Measurements from ENCODE around the gene USP32.

The USP32 gene

DNA sequence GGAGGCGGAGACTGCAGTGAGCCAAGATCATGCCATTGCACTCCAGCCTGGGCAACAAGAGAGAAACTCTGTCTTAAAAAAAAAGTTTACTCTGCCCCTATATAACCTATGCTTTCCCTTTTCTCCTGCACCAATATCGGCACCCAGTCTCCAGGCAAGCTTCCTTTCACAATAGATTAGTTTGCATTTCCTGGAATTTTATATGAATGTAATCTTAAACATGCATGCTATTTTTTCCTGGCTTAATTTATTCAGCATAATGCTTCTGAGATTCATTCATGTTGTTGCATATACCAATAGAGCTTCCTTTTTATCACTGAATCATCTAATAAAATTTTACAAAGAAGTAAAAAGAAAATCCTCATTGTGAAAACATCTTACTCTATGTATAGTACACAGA lies 59.4 kb downstream of the USP32 start:
- DNase-seq, result no peak

- no peak for DNase-seq
Observed at GRCh38 chr17:60330731-60331130, 61.2 kb downstream of the USP32 start.

DNA sequence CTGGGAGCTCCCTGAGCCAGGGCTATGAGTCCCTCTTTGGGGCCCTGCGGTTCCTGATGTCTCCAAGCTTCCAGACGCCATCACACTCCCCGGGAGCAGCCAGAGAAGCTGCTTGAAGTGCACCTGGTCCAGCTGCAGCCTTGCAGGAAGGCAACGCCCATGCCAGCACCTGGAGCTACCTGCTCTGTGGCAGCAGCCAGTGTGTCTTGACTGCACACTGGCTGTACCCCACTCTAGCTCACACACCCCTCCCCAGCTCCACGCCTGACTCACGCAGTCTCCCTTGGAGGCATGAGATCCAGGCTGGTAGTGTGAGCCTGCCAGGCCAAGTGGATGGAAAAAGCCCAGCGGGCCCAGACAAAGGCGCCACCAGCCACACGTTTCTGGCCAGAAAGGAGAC lies 63.3 kb downstream of the USP32 start:
- DNase-seq, result no peak

- DNase-seq, result no peak
Observed at GRCh38 chr17:60327901-60328273, 64.0 kb downstream of the USP32 start.

DNA sequence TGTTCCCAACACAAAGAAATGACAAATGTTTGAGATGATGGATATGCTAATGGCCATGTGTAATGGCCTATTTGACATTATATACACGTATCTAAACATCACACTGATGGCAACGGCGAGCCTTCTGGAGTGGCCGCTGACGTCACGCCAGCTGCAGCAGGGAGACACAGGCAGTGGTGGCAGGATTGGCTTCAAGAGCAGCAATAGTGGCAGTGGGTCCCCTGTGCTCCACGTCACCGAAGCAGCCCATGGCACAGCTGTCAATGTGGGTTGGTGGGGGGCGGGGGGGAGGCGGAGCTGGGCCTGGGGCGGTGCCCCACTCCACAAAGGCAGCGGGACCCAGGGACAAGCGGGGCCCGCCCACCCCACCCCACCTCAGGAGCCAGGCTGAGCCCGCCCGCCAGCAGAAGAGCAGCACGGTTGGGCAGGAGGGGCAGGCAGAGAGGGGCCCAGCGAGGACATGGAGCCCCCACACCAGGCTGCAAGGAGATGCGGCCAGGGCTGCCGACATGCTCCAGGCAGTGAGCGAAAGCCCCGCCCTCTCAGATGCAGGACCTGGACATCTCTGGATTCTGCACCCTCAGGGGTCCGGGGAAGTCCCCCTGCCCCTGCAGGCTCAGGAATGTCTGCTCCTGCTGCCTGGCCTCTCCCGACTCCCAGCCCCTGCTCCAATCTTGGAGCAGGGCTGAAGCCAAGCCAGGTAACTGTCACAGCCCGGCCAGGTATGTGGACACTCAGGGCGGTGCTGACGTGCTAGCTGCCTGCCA lies 64.6 kb downstream of the USP32 start:
- DNase-seq, result no peak

DNA sequence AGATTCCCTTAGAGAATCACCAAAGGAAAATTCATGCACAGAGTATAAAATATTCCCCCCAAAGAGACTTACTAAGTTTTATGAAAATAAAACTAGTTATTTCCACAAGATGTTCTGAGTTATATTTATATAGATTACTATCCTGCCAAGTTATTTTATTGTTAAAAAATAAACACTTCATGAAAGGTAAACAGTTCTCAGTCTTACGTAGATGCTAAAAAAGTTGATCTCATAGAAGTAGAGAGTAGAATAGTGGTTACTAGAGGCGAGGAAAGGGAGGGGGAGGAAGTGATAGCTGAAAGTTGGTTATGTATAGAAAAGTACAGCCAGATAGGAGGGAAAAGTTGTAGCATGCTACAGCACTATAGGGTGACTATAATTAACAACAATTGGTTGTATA lies 65.2 kb downstream of the USP32 start:
- DNase-seq, result no peak

DNA sequence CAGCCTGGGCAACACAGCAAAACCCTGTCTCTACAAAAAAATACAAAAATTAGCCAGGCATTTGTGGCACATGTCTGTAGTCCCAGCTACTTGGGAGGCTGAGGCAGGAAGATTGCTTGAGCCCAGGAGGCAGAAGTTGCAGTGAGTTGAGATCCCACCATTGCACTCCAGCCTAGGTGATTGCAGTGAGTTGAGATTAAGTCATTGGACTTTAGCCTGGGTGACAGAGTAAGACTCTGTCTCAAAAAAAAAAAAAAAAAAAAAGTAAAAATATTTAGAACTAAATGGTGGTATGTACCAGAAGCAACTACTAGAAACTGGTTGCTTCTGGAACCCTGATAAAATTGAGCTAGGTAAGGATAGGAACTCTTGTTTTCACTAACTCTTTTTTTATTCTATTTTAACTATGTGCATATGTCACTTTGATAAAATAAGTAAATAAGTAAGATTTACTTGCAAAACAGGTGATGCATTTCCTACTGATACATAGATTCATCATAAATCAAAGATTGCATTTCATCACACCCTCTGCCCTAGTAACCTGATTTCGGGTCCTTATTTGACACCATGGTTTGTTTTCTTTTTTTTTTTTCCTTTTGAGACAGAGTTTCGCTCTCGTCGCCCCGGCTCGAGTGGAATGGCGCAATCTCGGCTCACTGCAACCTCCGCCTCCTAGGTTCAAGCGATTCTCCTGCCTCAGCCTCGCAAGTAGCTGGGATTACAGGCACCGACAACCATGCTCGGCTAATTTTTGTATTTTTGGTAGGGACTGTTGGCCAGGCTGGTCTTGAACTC lies 66.0 kb downstream of the USP32 start:
- no peak for DNase-seq

GRCh38 chr17:60323754-60324153 lies 68.2 kb downstream of the USP32 start:
- no peak for DNase-seq

- no peak for DNase-seq
Observed at GRCh38 chr17:60322056-60322387, 69.9 kb downstream of the USP32 start.

DNA sequence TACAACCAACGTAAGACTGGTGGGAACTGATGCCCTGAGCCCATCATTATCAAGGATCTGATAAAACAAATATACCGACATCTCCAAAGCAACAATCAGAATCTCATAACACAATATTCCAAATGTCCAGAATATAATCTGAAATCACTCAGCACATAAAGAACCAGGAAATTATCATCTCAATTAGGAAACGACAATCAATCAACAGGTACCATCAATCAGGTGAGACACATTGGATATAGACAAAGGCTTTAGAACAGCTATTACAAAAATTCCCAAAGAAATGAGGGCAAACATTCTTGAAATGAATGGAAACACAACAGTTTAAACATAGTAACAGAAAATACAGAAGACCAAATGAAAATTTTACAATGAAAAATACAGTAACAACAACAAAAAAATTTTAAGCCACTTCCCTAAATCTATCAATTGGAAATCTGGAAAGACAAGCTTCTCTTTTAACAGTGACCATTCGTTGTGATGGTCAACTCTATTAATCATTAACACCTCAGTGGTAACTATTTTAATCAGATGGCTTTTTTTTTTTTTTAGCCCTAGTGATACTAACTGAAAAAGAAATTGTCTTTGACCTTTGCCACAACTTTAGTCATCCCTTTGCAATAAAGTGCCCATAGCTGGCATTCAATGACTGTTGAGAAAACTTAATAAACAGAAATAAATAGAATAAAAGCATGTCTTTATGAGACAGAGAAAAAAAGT lies 70.4 kb downstream of the USP32 start:
- DNase-seq, result peak in 1 of 4 experiments; percentile 4

GRCh38 chr17:60318830-60319229 lies 73.1 kb downstream of the USP32 start:
- DNase-seq, result no peak

- DNase-seq, result no peak
Observed at GRCh38 chr17:60318326-60318725, 73.6 kb downstream of the USP32 start.

GRCh38 chr17:60315650-60316049 lies 76.3 kb downstream of the USP32 start:
- peak in 1 of 4 experiments; percentile 16 for DNase-seq

DNA sequence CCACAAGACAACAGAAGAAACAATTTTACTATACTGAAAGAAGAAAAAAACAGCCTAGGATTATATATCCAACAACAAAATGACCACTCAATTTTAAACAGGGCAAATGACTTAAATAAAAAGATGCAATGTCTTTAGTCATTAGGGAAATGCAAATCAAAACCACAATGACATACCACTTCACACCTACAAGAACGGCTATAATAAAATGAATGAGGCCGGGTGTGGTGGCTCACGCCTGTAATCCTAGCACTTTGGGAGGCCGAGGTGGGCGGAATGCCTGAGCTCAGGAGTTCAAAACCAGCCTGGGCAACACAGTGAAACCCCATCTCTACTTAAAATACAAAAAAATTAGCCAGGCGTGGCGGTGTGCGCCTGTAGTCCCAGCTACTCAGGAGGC lies 77.0 kb downstream of the USP32 start:
- DNase-seq, result peak in 1 of 4 experiments; percentile 8

DNA sequence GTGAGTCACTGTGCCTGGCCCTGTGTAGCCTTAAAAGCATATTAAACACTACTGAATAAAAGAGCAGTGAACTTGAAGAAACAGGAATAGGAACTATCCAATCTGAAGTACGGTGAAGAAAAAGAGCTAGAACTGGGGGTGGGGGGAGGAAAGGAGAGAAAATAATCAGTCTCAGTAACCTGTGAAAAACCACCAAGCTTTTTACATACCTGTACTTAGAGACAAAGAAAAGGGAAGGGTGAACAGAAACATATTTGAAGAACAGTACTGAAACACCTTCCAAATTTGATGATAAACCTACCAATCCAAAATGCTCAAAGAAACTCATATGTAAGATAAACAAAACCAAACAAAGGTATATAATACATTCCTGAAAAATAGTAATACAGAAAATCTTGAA lies 77.5 kb downstream of the USP32 start:
- DNase-seq, result peak in 1 of 4 experiments; percentile 15

DNA sequence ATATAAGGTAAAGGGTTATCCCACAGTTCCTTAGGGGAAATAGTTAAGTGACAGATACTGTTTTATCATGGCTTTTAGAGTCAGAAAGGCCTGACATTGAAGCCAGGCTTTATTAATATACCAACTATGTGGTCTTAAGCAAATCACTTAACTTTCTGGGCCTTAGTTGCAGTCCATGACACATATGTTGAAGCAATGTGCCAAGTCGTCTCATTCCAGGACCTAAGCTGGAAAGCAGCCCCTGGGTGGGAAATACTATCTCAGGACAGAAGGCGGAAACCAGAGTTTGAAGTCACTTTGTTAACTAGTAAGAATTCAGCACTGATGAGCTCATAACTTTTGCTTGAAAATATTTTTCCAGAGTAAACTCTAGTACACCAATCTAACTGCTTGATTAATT lies 80.0 kb downstream of the USP32 start:
- DNase-seq, result no peak

DNA sequence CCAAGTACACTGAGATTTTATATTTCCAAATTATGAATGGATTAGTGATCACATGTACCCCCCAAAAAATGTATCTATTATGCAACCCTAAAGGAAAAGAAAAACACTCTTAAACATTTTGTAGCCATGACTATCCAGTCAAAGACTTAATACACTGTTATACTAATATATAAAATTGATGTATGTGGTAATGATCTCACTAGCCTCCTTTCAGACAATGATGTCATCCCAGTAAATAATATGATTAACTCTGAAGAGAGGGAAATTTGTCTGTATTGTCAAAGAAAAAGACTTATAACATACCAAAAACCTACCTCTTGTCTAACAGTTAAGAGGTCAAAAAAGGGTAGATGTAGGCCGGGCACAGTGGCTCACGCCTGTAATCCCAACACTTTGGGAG lies 80.7 kb downstream of the USP32 start:
- DNase-seq, result no peak

GRCh38 chr17:60305141-60305540 lies 86.8 kb downstream of the USP32 start:
- DNase-seq, result peak; percentile 65 to 87 (median 80)

DNA sequence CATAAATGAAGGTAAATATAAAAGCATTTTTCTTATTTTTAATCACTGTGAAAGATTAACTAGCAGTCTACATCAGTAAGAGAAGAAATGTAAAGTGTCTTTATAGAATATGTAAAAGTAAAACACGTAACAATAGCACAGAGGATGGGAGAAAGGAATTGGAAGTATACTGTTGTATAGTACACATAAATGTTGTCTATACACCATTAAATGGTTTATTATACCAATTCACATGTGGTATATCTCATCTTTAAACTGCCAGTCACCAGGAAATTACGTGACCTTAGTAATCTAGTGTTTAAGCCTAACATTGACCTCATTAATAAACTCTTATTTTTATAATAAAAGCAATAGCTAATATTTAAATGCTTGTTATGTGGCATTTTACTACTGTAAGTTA lies 87.4 kb downstream of the USP32 start:
- no peak for DNase-seq

DNA sequence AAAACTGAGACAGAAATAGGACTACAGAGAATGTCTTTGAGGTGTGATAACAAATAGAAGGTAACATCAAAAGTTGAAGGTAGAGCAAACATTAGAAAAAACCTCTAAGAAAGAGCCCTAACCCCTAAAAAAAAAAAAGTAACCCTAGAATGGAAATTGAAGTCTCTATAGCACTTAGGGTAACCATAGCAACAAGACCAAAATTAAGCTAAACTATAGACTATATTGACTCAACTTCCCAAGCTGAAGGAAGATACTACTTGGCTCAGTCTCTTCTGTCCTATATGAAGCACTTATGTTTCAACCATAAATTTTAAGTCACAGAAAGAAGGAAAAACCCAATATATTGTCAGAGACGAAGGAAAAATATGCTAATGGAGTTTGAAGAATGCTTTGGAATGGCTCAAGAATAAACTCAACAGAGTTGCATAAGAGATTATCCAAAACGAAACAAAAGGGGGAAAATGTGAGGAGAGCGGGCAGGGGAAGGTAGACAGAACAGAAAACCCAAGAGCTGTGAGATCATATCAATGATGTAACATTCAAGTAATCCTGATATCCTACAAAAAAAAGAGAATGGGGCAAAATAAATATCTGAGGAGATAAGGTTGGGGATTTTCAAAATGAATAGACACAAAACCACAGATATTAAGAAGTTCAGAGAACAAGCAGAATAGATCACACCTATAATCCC lies 88.4 kb downstream of the USP32 start:
- no peak for DNase-seq

- DNase-seq, result peak in 2 of 4 experiments; percentile 42 to 44
Observed at GRCh38 chr17:60301649-60302048, 90.3 kb downstream of the USP32 start.

DNA sequence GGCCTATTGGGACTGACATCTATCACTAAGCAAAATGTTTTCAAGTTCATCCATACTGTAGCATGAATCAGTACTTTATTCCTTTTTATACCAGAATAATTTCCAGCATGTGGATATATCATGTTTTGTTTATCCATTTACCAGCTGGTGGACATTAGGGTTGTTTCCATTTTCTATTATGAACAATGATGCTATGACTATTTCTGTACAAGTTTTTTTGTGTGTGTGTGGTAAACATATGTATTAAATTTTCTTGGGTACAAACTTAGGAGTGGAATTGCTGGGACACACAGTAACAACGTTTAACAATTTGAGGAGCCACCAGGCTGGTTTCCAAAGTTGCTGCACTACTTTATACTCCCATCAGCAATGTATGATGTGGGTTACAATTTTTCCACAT lies 91.0 kb downstream of the USP32 start:
- no peak for DNase-seq

DNA sequence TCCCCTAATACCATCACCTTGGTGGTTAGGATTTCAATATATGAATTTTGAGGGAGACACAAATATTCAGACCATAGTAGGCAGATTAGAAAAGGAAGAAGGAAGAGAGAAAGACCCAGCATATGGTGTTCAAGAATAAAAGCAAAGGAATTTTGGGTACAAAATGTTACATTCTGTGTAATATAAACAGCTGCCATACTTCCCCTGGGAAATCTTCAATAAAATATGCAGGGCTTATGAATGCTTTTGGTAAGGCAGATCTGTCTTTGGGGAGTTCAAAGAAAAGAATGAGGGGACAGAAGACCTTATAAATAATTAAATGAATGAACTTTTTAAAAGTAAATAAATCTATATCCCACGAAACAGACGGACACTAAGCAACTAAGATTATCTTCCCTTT lies 91.9 kb downstream of the USP32 start:
- DNase-seq, result no peak
